HG03280 (cell line): ENCODE measurements around the gene PRKAB2.
"Not testable (repeated sequence)": the region's sequence is repeated elsewhere in the genome, so short reads cannot be mapped to it uniquely, and the experiment has no call there.

Experiments used
- ATAC-seq: cut with Tn5 transposase; IDR thresholded peaks from one replicate; pipeline ENCODE4 v1.9.1; 2021; ENCODE audit warnings: mild to moderate bottlenecking, moderate library complexity; ENCODE audit not compliant: unreplicated experiment

PRKAB2 gene

GRCh38 chr1:147177611-147178380, 5.5 kb upstream of the PRKAB2 start:
- no peak for ATAC-seq

- ATAC-seq, result no peak
Measured at GRCh38 chr1:147171399-147172167, 687 bp downstream of the PRKAB2 start.

- no peak for ATAC-seq
Measured at GRCh38 chr1:147169840-147170674, 2.2 kb downstream of the PRKAB2 start.

GRCh38 chr1:147169171-147169570, 3.1 kb downstream of the PRKAB2 start:
- no peak for ATAC-seq

- ATAC-seq, result no peak
Measured at GRCh38 chr1:147168626-147169058, 3.6 kb downstream of the PRKAB2 start.

- ATAC-seq, result no peak
Measured at GRCh38 chr1:147167365-147167764, 4.9 kb downstream of the PRKAB2 start.

- no peak for ATAC-seq
Measured at GRCh38 chr1:147163019-147163418, 9.3 kb downstream of the PRKAB2 start.

GRCh38 chr1:147162093-147162492, 10.2 kb downstream of the PRKAB2 start:
- ATAC-seq, result no peak

GRCh38 chr1:147157116-147157515, 15.2 kb downstream of the PRKAB2 start:
- ATAC-seq, result not testable (repeated sequence)

- no peak for ATAC-seq
Measured at GRCh38 chr1:147156642-147157041, 15.6 kb downstream of the PRKAB2 start.

- ATAC-seq, result no peak
Measured at GRCh38 chr1:147152772-147153171, 19.5 kb downstream of the PRKAB2 start.

- ATAC-seq, result no peak
Measured at GRCh38 chr1:147151244-147151643, 21.0 kb downstream of the PRKAB2 start.

- ATAC-seq, result no peak
Measured at GRCh38 chr1:147142886-147143285, 29.4 kb downstream of the PRKAB2 start.

- ATAC-seq, result not testable (repeated sequence)
Measured at GRCh38 chr1:147130721-147131120, 41.5 kb downstream of the PRKAB2 start.

GRCh38 chr1:147129116-147129873, 43.0 kb downstream of the PRKAB2 start:
- ATAC-seq, result no peak

- ATAC-seq, result no peak
Measured at GRCh38 chr1:147124266-147124665, 48.0 kb downstream of the PRKAB2 start.

GRCh38 chr1:147117109-147117508, 55.2 kb downstream of the PRKAB2 start:
- ATAC-seq, result no peak

GRCh38 chr1:147115496-147115895, 56.8 kb downstream of the PRKAB2 start:
- no peak for ATAC-seq

- ATAC-seq, result not testable (repeated sequence)
Measured at GRCh38 chr1:147115079-147115478, 57.2 kb downstream of the PRKAB2 start.

GRCh38 chr1:147114353-147114752, 57.9 kb downstream of the PRKAB2 start:
- not testable (repeated sequence) for ATAC-seq
